B cell (primary cell): ENCODE results near the gene VIPR2. TPM values are rescaled to one million over a fixed set of nuclear protein-coding genes. Genes with fewer than 3 reads are reported as not detected.

Experiments
- ATAC-seq: fragments of 200-7000 bp; cut with Tn5 transposase; one replicate; pipeline ENCODE4 v1.10.0; 2021; ENCODE audit warnings: low read depth, mild to moderate bottlenecking, moderate number of reproducible peaks, moderate library complexity
- CTCF ChIA-PET: fragments of 350-600 bp; sonication (Branson Sonifier 250); formaldehyde crosslinking; loops from one replicate; lab custom pipeline; 2021; ENCODE audit warnings: antibody characterized with exemption, inconsistent platforms; lab: Charles Lee
- POLR2A ChIA-PET: fragments of 350-600 bp; sonication (Branson Sonifier 250); formaldehyde crosslinking; loops from one replicate; lab custom pipeline; 2021; ENCODE audit warnings: antibody characterized with exemption; lab: Charles Lee
- DNase-seq: peaks from one replicate; pipeline ENCODE4 v3.0.0; 2013
- H2AFZ ChIP-seq: 2 replicates; pipeline ENCODE4 v1.6.1; 2012; ENCODE audit warnings: mild to moderate bottlenecking, low read depth, low read length; ENCODE audit not compliant: insufficient read depth, poor library complexity, severe bottlenecking
- H3K27ac ChIP-seq, 2 donors: 1 replicate in 1 of 2; 2 replicates in 1 of 2; pipeline ENCODE4 v1.5.1; 2012 to 2013; ENCODE audit warnings: low read length in 2 of 2, mild to moderate bottlenecking in 2 of 2, moderate library complexity in 1 of 2
- H3K27me3 ChIP-seq, 4 experiments: fragments of 200-600 bp in 1 of 4; sonication (generic) in 1 of 4; replicated peaks in 1 of 4; 1 replicate in 2 of 4; 2 replicates in 2 of 4; pipeline versions ENCODE4 v1.6.1 to v1.7.0; 2013 to 2016; ENCODE audit warnings: low read length in 3 of 4, mild to moderate bottlenecking in 2 of 4, mixed read lengths in 1 of 4, moderate library complexity in 1 of 4; ENCODE audit not compliant: insufficient read depth in 4 of 4, control insufficient read depth in 3 of 4; ENCODE audit errors: control extremely low read depth in 1 of 4
- H3K36me3 ChIP-seq, 2 experiments: replicated peaks in 1 of 2; 1 replicate in 1 of 2; 2 replicates in 1 of 2; pipeline versions ENCODE4 v1.6.1 to v1.7.1; 2013; ENCODE audit warnings: low read length in 1 of 2; ENCODE audit not compliant: insufficient read depth in 2 of 2, control insufficient read depth in 1 of 2; ENCODE audit errors: control extremely low read depth in 1 of 2, extremely low read depth in 1 of 2
- H3K4me1 ChIP-seq, 2 donors: fragments of 200-600 bp in 1 of 2; sonication (generic) in 1 of 2; 1 replicate in 1 of 2; 2 replicates in 1 of 2; pipeline versions ENCODE4 v1.5.1 to v1.6.1; 2013 to 2017; ENCODE audit warnings: low read length in 2 of 2; ENCODE audit not compliant: control insufficient read depth in 2 of 2, insufficient read depth in 2 of 2
- H3K4me2 ChIP-seq: replicated peaks from 2 replicates; pipeline ENCODE3; 2012; ENCODE audit warnings: mild to moderate bottlenecking, low read depth, low read length; ENCODE audit not compliant: poor library complexity, severe bottlenecking
- H3K4me3 ChIP-seq, 5 experiments: fragments of 200-600 bp in 1 of 5; sonication (generic) in 1 of 5; 1 replicate in 3 of 5; 2 replicates in 2 of 5; pipeline versions ENCODE4 v1.5.1 to v1.7.0; 2011 to 2016; ENCODE audit warnings: low read length in 4 of 5, mild to moderate bottlenecking in 4 of 5, low read depth in 2 of 5, control low read depth in 1 of 5, moderate library complexity in 1 of 5; ENCODE audit not compliant: insufficient read depth in 1 of 5; ENCODE audit errors: control extremely low read depth in 1 of 5, extremely low read depth in 1 of 5
- H3K79me2 ChIP-seq: fragments of 200-600 bp; sonication (generic); one replicate; pipeline ENCODE4 v1.6.0; 2016; ENCODE audit warnings: low read length; ENCODE audit not compliant: control insufficient read depth, insufficient read depth
- H3K9ac ChIP-seq: fragments of 200-600 bp; sonication (generic); 2 replicates; pipeline ENCODE4 v1.6.1; 2017; ENCODE audit warnings: mild to moderate bottlenecking, low read length, moderate library complexity
- H3K9me3 ChIP-seq, 3 donors: one replicate each; pipeline versions ENCODE4 v1.6.1 to v1.7.1; 2013; ENCODE audit warnings: low read length in 2 of 3; ENCODE audit not compliant: control insufficient read depth in 2 of 3, insufficient read depth in 1 of 3; ENCODE audit errors: control extremely low read depth in 1 of 3
- H4K20me1 ChIP-seq: 2 replicates; pipeline ENCODE4 v1.6.0; 2012; ENCODE audit warnings: mild to moderate bottlenecking, low read length; ENCODE audit not compliant: insufficient read depth, control insufficient read depth, poor library complexity, severe bottlenecking
- H3K27ac Mint-ChIP-seq: one replicate; pipeline ENCODE4 v1.8.0; 2021; ENCODE audit warnings: mixed read lengths
- H3K27me3 Mint-ChIP-seq: one replicate; pipeline ENCODE4 v1.8.0; 2021; ENCODE audit warnings: mixed read lengths
- H3K4me1 Mint-ChIP-seq: one replicate; pipeline ENCODE4 v1.8.0; 2021; ENCODE audit warnings: mixed read lengths
- H3K4me3 Mint-ChIP-seq: one replicate; pipeline ENCODE4 v1.8.0; 2021; ENCODE audit warnings: mixed read lengths
- H3K9me3 Mint-ChIP-seq: one replicate; pipeline ENCODE4 v1.8.0; 2022; ENCODE audit warnings: mixed read lengths; ENCODE audit not compliant: insufficient read depth
- CTCF ChIP-seq: fragments of 200-600 bp; IDR thresholded peaks from one replicate; pipeline ENCODE4 v1.8.0; 2022; ENCODE audit warnings: antibody characterized with exemption, mild to moderate bottlenecking
- EZH2 ChIP-seq: IDR thresholded peaks from 2 replicates; pipeline ENCODE4 v1.6.1; 2012; ENCODE audit warnings: borderline replicate concordance, low read depth, mild to moderate bottlenecking, moderate library complexity, low read length; ENCODE audit not compliant: insufficient read depth, poor library complexity, severe bottlenecking
- WGBS: methylation state at CpG from one replicate; pipeline ENCODE4 v1.1.5; 2013; ENCODE audit warnings: missing lambda C conversion rate; ENCODE audit not compliant: insufficient coverage; 5-methylcytosine and 5-hydroxymethylcytosine counted together
- intact Hi-C: fragments of 100-400 bp; cut with micrococcal nuclease; formaldehyde crosslinking; loops from one replicate; pipeline ENCODE4 v1.10.0; 2022
- polyA plus RNA-seq: library from polyadenylated mRNA; depleted of rRNA; stranded (reverse); fragments of >200 nt; gene quantifications from 2 replicates; pipeline ENCODE4 v1.2.3, GENCODE V29; 2012
- total RNA-seq, 2 donors: library from RNA; stranded (reverse); fragments of 120-200 nt in 1 of 2; gene quantifications; 1 replicate in 1 of 2; 2 replicates in 1 of 2; pipeline versions ENCODE4 v1.2.3 to v1.2.4, GENCODE V29; 2013 to 2022

VIPR2 gene
- total and polyA plus RNA-seq, 2 donors (not counting 1 experiment from before 2014, with no cell fraction given): not detected

GRCh38 chr7:159119851-159120539, 24.7 kb downstream of the VIPR2 start:
- Histone ChIP-seq H2AFZ (no peak overlapping the region), H3K27me3 (peaks cover 0 to 3% (median 0%) of the 10 kb centered on the region in 4 experiments), H3K4me3 (no peak overlapping the region), H3K4me1 (no peaks in the 10 kb centered on the region), H3K4me2 (no peak overlapping the region), H3K36me3 (no peaks in the 10 kb centered on the region), H4K20me1 (no peaks in the 10 kb centered on the region), H3K9me3 (peaks cover 0 to 11% (median 0%) of the 10 kb centered on the region in 3 donors), H3K9ac (no peak overlapping the region), H3K79me2 (no peaks in the 10 kb centered on the region), H3K27ac (no peak overlapping the region)
- 82% methylated on average over 10 of the region's 11 CpGs for WGBS
- Mint-ChIP-seq H3K9me3 (no peaks in the 10 kb centered on the region), H3K4me3 (no peak overlapping the region), H3K27ac (no peak overlapping the region), H3K27me3 (no peaks in the 10 kb centered on the region), H3K4me1 (no peaks in the 10 kb centered on the region)
- ChIA-PET CTCF (no interaction called here), POLR2A (no interaction called here)
- TF ChIP-seq EZH2 (no peak), CTCF (no peak)
- ATAC-seq (no peak), DNase-seq (no peak)
- intact Hi-C loops: no loop called here

GRCh38 chr7:159119026-159119741, 25.5 kb downstream of the VIPR2 start:
- Mint-ChIP-seq H3K4me1 (no peaks in the 10 kb centered on the region), H3K27ac (no peak overlapping the region), H3K27me3 (no peaks in the 10 kb centered on the region), H3K4me3 (no peak overlapping the region), H3K9me3 (no peaks in the 10 kb centered on the region)
- Histone ChIP-seq H3K9ac (no peak overlapping the region), H3K27me3 (peaks cover 0 to 3% (median 0%) of the 10 kb centered on the region in 4 experiments), H3K4me2 (no peak overlapping the region), H3K36me3 (no peaks in the 10 kb centered on the region), H3K79me2 (no peaks in the 10 kb centered on the region), H3K27ac (no peak overlapping the region), H4K20me1 (no peaks in the 10 kb centered on the region), H3K4me1 (no peaks in the 10 kb centered on the region), H3K4me3 (no peak overlapping the region), H3K9me3 (peaks cover 0 to 11% (median 0%) of the 10 kb centered on the region in 3 donors), H2AFZ (no peak overlapping the region)
- DNase-seq (no peak), ATAC-seq (no peak)
- 93% methylated on average over 19 of the region's 19 CpGs for WGBS
- ChIA-PET CTCF (no interaction called here), POLR2A (no interaction called here)
- intact Hi-C loops: no loop called here
- TF ChIP-seq CTCF (no peak), EZH2 (no peak)
